ENCODE data around the gene FUCA2. TPM values are rescaled to one million over a fixed set of nuclear protein-coding genes. Genes with fewer than 3 reads are reported as not detected.
A peak's percentile ranks its signal among the peaks of the same experiment; 100 is the strongest.
"Not testable (repeated sequence)": the region's sequence is repeated elsewhere in the genome, so short reads cannot be mapped to it uniquely, and the experiment has no call there.

The FUCA2 gene
- total and polyA plus RNA-seq, 2 experiments from 2014 or later: 31.8 to 33.4 TPM

- H3F3A ChIP-seq (replicated peaks; ENCODE audit: low read depth); H2AFZ ChIP-seq; H3K27ac Mint-ChIP-seq; H4K20me1 ChIP-seq (replicated peaks; ENCODE audit: insufficient read depth); H3K9me3 Mint-ChIP-seq; H3K4me2 ChIP-seq; H3K4me3 ChIP-seq; H3K36me3 Mint-ChIP-seq (ENCODE audit: low read depth); DNase-seq (ENCODE audit: low spot score); ATAC-seq; H3K36me3 ChIP-seq (ENCODE audit: insufficient read depth); H3K27me3 Mint-ChIP-seq (ENCODE audit: insufficient read depth, low read depth, poor library complexity); H3K4me3 Mint-ChIP-seq; H3K27me3 ChIP-seq (ENCODE audit: insufficient read depth); H3K9me2 ChIP-seq (ENCODE audit: insufficient read depth); H3K27ac ChIP-seq (ENCODE audit: low read depth): not testable (repeated sequence)
- peaks cover 17% of the 10 kb centered on the region for H3K4me1 Mint-ChIP-seq
- H3K79me2 ChIP-seq (replicated peaks; ENCODE audit: insufficient read depth): peaks cover 38% of the 10 kb centered on the region
- H3K4me1 ChIP-seq (ENCODE audit: insufficient read depth): peaks cover 13% of the 10 kb centered on the region
Observed at GRCh38 chr6:143447865-143448264, 63.7 kb downstream of the FUCA2 start.

Small RNA genes lying within 50 kb of the gene (small RNA-seq; reads per million reads assigned to genes)
- 0.25 reads per million, percentile 4 among the genes with 10 or more reads in this experiment for gene RNA5SP221 (ENCODE audit: low replicate concordance)

Other genes starting within 250 kb of the FUCA2 start
- 10.8 and 13.7 TPM in 2 replicates for gene ADAT2, start 61.0 kb downstream of the FUCA2 start, total RNA-seq (2014; rRNA removed; shearing (Covaris generic))
- 6.9 and 7.4 TPM in 2 replicates for gene ADAT2, start 61.0 kb downstream of the FUCA2 start, polyA plus RNA-seq (2016; fragmentation: Nextera tagmentation; extraction: Ambion mirVana)
- 13.8 and 16.4 TPM in 2 replicates for gene PEX3, start 60.9 kb downstream of the FUCA2 start, total RNA-seq (2014; rRNA removed; shearing (Covaris generic))
- gene PEX3, start 60.9 kb downstream of the FUCA2 start, polyA plus RNA-seq (2016; fragmentation: Nextera tagmentation; extraction: Ambion mirVana): 19.4 and 22.7 TPM in 2 replicates
- 44.7 and 67.7 TPM in 2 replicates for gene PHACTR2, start 166.2 kb upstream of the FUCA2 start, total RNA-seq (2014; rRNA removed; shearing (Covaris generic))
- gene PHACTR2, start 166.2 kb upstream of the FUCA2 start, polyA plus RNA-seq (2016; fragmentation: Nextera tagmentation; extraction: Ambion mirVana): 77.4 and 105 TPM in 2 replicates

Measured in GM23338 (cell line).